Measurements from ENCODE around the gene SVEP1.

Gene SVEP1

GRCh38 chr9:110512817-110513216, 66.7 kb downstream of the SVEP1 start:
- Histone ChIP-seq H3K4me1 (ENCODE audit: insufficient read depth, low read length, severe bottlenecking) (no peaks in the 10 kb centered on the region), H3K4me2 (ENCODE audit: low read length) (no peak overlapping the region), H4K20me1 (ENCODE audit: insufficient read depth, low read length) (no peaks in the 10 kb centered on the region), H3K9me2 (ENCODE audit: low read depth, low read length) (no peaks in the 10 kb centered on the region), H3K27me3 (ENCODE audit: insufficient read depth, low read length) (no peaks in the 10 kb centered on the region), H3K27ac (ENCODE audit: low read depth, low read length, poor library complexity, severe bottlenecking) (no peak overlapping the region), H2AFZ (ENCODE audit: low read length) (no peak overlapping the region), H3K4me3 (ENCODE audit: low read depth, low read length, poor library complexity, severe bottlenecking) (no peak overlapping the region), H3K9me3 (ENCODE audit: low read length) (no peaks in the 10 kb centered on the region), H3F3A (ENCODE audit: insufficient read depth, low read length) (no peaks in the 10 kb centered on the region), H3K79me2 (ENCODE audit: insufficient read depth, low read length) (no peaks in the 10 kb centered on the region), H3K36me3 (ENCODE audit: insufficient read depth, low read length) (no peaks in the 10 kb centered on the region), H3K9ac (ENCODE audit: low read length) (no peak overlapping the region)
- TF ChIP-seq CTCF (IDR thresholded peaks at IDR 0.05; ENCODE audit: low read length) (no peak), EZH2 (IDR thresholded peaks at IDR 0.05; ENCODE audit: borderline replicate concordance, low read length) (no peak)

GRCh38 chr9:110509792-110510191, 69.7 kb downstream of the SVEP1 start:
- H3K79me2 ChIP-seq (ENCODE audit: insufficient read depth, low read length) = no peaks in the 10 kb centered on the region
- H3K4me3 ChIP-seq (ENCODE audit: low read depth, low read length, poor library complexity, severe bottlenecking) = no peak overlapping the region
- H3K27ac ChIP-seq (ENCODE audit: low read depth, low read length, poor library complexity, severe bottlenecking) = no peak overlapping the region
- no peak overlapping the region for H2AFZ ChIP-seq (ENCODE audit: low read length)
- no peaks in the 10 kb centered on the region for H3K4me1 ChIP-seq (ENCODE audit: insufficient read depth, low read length, severe bottlenecking)
- no peak overlapping the region for H3K4me2 ChIP-seq (ENCODE audit: low read length)
- no peak for TF ChIP-seq CTCF (IDR thresholded peaks at IDR 0.05; ENCODE audit: low read length)
- TF ChIP-seq EZH2 (IDR thresholded peaks at IDR 0.05; ENCODE audit: borderline replicate concordance, low read length) = no peak
- H3F3A ChIP-seq (ENCODE audit: insufficient read depth, low read length) = no peaks in the 10 kb centered on the region
- no peaks in the 10 kb centered on the region for H3K36me3 ChIP-seq (ENCODE audit: insufficient read depth, low read length)
- no peaks in the 10 kb centered on the region for H4K20me1 ChIP-seq (ENCODE audit: insufficient read depth, low read length)
- H3K9ac ChIP-seq (ENCODE audit: low read length) = no peak overlapping the region
- H3K9me3 ChIP-seq (ENCODE audit: low read length) = no peaks in the 10 kb centered on the region
- no peaks in the 10 kb centered on the region for H3K27me3 ChIP-seq (ENCODE audit: insufficient read depth, low read length)
- H3K9me2 ChIP-seq (ENCODE audit: low read depth, low read length) = no peaks in the 10 kb centered on the region

- no peak overlapping the region for H3K9ac ChIP-seq (ENCODE audit: low read length)
- no peaks in the 10 kb centered on the region for H3K4me1 ChIP-seq (ENCODE audit: insufficient read depth, low read length, severe bottlenecking)
- no peaks in the 10 kb centered on the region for H3K79me2 ChIP-seq (ENCODE audit: insufficient read depth, low read length)
- H2AFZ ChIP-seq (ENCODE audit: low read length) = no peak overlapping the region
- no peaks in the 10 kb centered on the region for H3K27me3 ChIP-seq (ENCODE audit: insufficient read depth, low read length)
- H4K20me1 ChIP-seq (ENCODE audit: insufficient read depth, low read length) = no peaks in the 10 kb centered on the region
- no peak overlapping the region for H3K4me2 ChIP-seq (ENCODE audit: low read length)
- no peaks in the 10 kb centered on the region for H3K9me3 ChIP-seq (ENCODE audit: low read length)
- TF ChIP-seq EZH2 (IDR thresholded peaks at IDR 0.05; ENCODE audit: borderline replicate concordance, low read length) (no peak), CTCF (IDR thresholded peaks at IDR 0.05; ENCODE audit: low read length) (no peak)
- no peaks in the 10 kb centered on the region for H3K36me3 ChIP-seq (ENCODE audit: insufficient read depth, low read length)
- no peaks in the 10 kb centered on the region for H3K9me2 ChIP-seq (ENCODE audit: low read depth, low read length)
- H3F3A ChIP-seq (ENCODE audit: insufficient read depth, low read length) = no peaks in the 10 kb centered on the region
- H3K27ac ChIP-seq (ENCODE audit: low read depth, low read length, poor library complexity, severe bottlenecking) = no peak overlapping the region
- H3K4me3 ChIP-seq (ENCODE audit: low read depth, low read length, poor library complexity, severe bottlenecking) = no peak overlapping the region
Observed at GRCh38 chr9:110502842-110503241, 76.7 kb downstream of the SVEP1 start.

Measured in OCI-LY1 (cell line).